ENCODE measurements around the gene TNFAIP8L1.

DNA sequence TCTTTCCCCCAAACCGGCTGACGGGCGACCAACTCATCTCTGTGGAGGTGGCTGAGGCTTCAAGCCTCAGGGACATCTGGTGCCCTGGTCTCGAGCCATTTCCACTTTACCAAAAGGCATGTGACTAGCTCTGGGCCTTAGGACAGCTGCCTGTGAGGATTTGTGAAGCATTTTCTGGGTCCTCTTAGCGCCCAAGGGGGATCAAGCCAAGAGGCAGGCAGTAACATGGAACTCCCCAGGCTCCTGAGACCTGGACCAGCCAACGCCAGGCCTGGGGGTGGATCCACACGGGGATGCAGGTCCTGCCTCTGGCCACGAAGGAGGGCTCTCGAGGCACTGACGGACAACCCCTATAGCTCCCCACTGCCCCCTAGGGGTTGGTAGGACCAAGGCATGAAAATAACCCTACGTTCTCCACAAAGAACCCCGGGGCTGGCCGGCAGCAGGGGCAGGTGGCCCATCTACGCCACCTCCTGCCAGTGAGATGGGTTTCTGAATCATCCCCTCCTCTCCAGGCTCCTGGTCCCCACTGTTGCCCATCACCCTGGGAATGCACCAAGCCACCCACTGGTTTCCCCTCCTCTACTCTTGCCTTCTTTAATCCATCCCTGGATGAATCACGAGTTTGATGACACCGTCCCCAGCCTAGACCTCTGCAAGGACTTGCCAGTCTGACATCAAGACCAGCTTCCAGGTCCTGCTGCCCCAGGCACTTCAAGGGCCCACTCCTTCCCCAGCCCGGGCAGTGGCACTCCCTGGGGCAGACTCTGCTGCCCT, 37.8 kb downstream of the TNFAIP8L1 start:
- TF ChIP-seq, protein P1, sequence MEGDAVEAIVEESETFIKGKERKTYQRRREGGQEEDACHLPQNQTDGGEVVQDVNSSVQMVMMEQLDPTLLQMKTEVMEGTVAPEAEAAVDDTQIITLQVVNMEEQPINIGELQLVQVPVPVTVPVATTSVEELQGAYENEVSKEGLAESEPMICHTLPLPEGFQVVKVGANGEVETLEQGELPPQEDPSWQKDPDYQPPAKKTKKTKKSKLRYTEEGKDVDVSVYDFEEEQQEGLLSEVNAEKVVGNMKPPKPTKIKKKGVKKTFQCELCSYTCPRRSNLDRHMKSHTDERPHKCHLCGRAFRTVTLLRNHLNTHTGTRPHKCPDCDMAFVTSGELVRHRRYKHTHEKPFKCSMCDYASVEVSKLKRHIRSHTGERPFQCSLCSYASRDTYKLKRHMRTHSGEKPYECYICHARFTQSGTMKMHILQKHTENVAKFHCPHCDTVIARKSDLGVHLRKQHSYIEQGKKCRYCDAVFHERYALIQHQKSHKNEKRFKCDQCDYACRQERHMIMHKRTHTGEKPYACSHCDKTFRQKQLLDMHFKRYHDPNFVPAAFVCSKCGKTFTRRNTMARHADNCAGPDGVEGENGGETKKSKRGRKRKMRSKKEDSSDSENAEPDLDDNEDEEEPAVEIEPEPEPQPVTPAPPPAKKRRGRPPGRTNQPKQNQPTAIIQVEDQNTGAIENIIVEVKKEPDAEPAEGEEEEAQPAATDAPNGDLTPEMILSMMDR (conservative IDR thresholded peaks at IDR 0.05 in 1 of 2, IDR thresholded peaks at IDR 0.05 in 1 of 2; ENCODE audit: extremely low read depth in 1 of 2, insufficient read depth in 1 of 2, low read depth in 1 of 2, low read length in 2 of 2) = peak; percentile 42 to 65
- TF ChIP-seq EZH2 (IDR thresholded peaks at IDR 0.05; ENCODE audit: borderline replicate concordance, low read length) = no peak
